Measurements from ENCODE around the gene KLHL1.

KLHL1 gene

GRCh38 chr13:69857183-69857821 lies 250.9 kb downstream of the KLHL1 start:
- TF ChIP-seq CTCF (IDR thresholded peaks at IDR 0.05): peak; percentile 22; the same call in 1 of the 2 replicates

GRCh38 chr13:69856331-69856730 lies 251.9 kb downstream of the KLHL1 start:
- no peak for TF ChIP-seq CTCF (IDR thresholded peaks at IDR 0.05)

- no peak for TF ChIP-seq CTCF (IDR thresholded peaks at IDR 0.05)
These were observed 279.7 kb downstream of the KLHL1 start for GRCh38 chr13:69828527-69828926.

GRCh38 chr13:69820180-69820579 lies 288.1 kb downstream of the KLHL1 start:
- TF ChIP-seq CTCF (IDR thresholded peaks at IDR 0.05): no peak

- TF ChIP-seq CTCF (IDR thresholded peaks at IDR 0.05): no peak
These were observed 290.9 kb downstream of the KLHL1 start for GRCh38 chr13:69817333-69817869.

GRCh38 chr13:69809152-69809551 lies 299.1 kb downstream of the KLHL1 start:
- TF ChIP-seq CTCF (IDR thresholded peaks at IDR 0.05): no peak

- no peak for TF ChIP-seq CTCF (IDR thresholded peaks at IDR 0.05)
These were observed 312.0 kb downstream of the KLHL1 start for GRCh38 chr13:69796256-69796655.
